GM23338 (cell line): ENCODE results near the gene DVL1. TPM values are rescaled to one million over a fixed set of nuclear protein-coding genes. Genes with fewer than 3 reads are reported as not detected.

ENCODE experiments used
- ATAC-seq: fragments of 200-7000 bp; cut with Tn5 transposase; 3 replicates; pipeline ENCODE4 v1.9.1; 2020
- DNase-seq: peaks from one replicate; pipeline ENCODE4 v3.0.0-alpha.2; 2015; ENCODE audit warnings: low spot score
- H2AFZ ChIP-seq: fragments of 200-600 bp; sonication (generic); 2 replicates; pipeline ENCODE4 v1.8.0; 2016; ENCODE audit warnings: antibody characterized with exemption, mild to moderate bottlenecking, moderate library complexity
- H3F3A ChIP-seq: fragments of 200-600 bp; sonication (generic); replicated peaks from 2 replicates; pipeline ENCODE4 v1.8.0; 2017; ENCODE audit warnings: antibody characterized with exemption, mixed run types, low read depth
- H3K27ac ChIP-seq: fragments of 200-600 bp; sonication (generic); 2 replicates; pipeline ENCODE4 v1.6.1; 2016; ENCODE audit warnings: low read depth
- H3K27me3 ChIP-seq: fragments of 200-600 bp; sonication (generic); 2 replicates; pipeline ENCODE4 v1.8.0; 2016; ENCODE audit warnings: mild to moderate bottlenecking, mixed run types, moderate library complexity; ENCODE audit not compliant: insufficient read depth
- H3K36me3 ChIP-seq: fragments of 200-600 bp; sonication (generic); 2 replicates; pipeline ENCODE4 v1.8.0; 2016; ENCODE audit warnings: mild to moderate bottlenecking; ENCODE audit not compliant: insufficient read depth
- H3K4me1 ChIP-seq: fragments of 200-600 bp; sonication (generic); 2 replicates; pipeline ENCODE4 v1.8.0; 2016; ENCODE audit warnings: mild to moderate bottlenecking, moderate library complexity; ENCODE audit not compliant: insufficient read depth
- H3K4me2 ChIP-seq: fragments of 200-600 bp; sonication (generic); 2 replicates; pipeline ENCODE4 v1.7.1; 2017; ENCODE audit warnings: mixed run types
- H3K4me3 ChIP-seq: fragments of 200-600 bp; sonication (generic); 2 replicates; pipeline ENCODE4 v1.6.1; 2016; ENCODE audit warnings: mixed run types
- H3K79me2 ChIP-seq: fragments of 200-600 bp; sonication (generic); replicated peaks from 2 replicates; pipeline ENCODE4 v1.8.0; 2017; ENCODE audit warnings: mild to moderate bottlenecking; ENCODE audit not compliant: insufficient read depth
- H3K9me2 ChIP-seq: fragments of 200-600 bp; sonication (generic); 2 replicates; pipeline ENCODE4 v1.8.0; 2017; ENCODE audit not compliant: insufficient read depth
- H4K20me1 ChIP-seq: fragments of 200-600 bp; sonication (generic); replicated peaks from 2 replicates; pipeline ENCODE4 v1.8.0; 2017; ENCODE audit warnings: mild to moderate bottlenecking; ENCODE audit not compliant: insufficient read depth
- H3K27ac Mint-ChIP-seq: 2 replicates; pipeline ENCODE4 v1.8.0; 2020; ENCODE audit warnings: inconsistent platforms, mild to moderate bottlenecking, moderate library complexity, mixed read lengths
- H3K27me3 Mint-ChIP-seq: 3 replicates; pipeline ENCODE4 v1.8.0; 2022; ENCODE audit warnings: low read depth, mild to moderate bottlenecking, moderate library complexity, mixed read lengths, inconsistent platforms; ENCODE audit not compliant: insufficient read depth, poor library complexity
- H3K36me3 Mint-ChIP-seq: 3 replicates; pipeline ENCODE4 v1.8.0; 2021; ENCODE audit warnings: low read depth, mild to moderate bottlenecking, inconsistent platforms, moderate library complexity, mixed read lengths
- H3K4me1 Mint-ChIP-seq: 3 replicates; pipeline ENCODE4 v1.8.0; 2020; ENCODE audit warnings: mild to moderate bottlenecking, inconsistent platforms, mixed read lengths
- H3K4me3 Mint-ChIP-seq: 3 replicates; pipeline ENCODE4 v1.8.0; 2021; ENCODE audit warnings: moderate library complexity, mild to moderate bottlenecking, inconsistent platforms, mixed read lengths
- H3K9me3 Mint-ChIP-seq: 3 replicates; pipeline ENCODE4 v1.8.0; 2020; ENCODE audit warnings: moderate library complexity, mild to moderate bottlenecking, inconsistent platforms, mixed read lengths
- CREB1 ChIP-seq: fragments of 250-450 bp; sonication (Bioruptor Pico); IDR thresholded peaks from 2 replicates; pipeline ENCODE4 v1.5.0; 2020; ENCODE audit warnings: low read depth, mild to moderate bottlenecking, moderate library complexity
- CTCF ChIP-seq, 2 experiments: fragments of 200-600 bp in 1 of 2; sonication (generic) in 1 of 2; conservative IDR thresholded peaks; 2 replicates each; pipeline versions ENCODE4 v1.5.1 to v1.6.1; 2016 to 2017; ENCODE audit warnings: antibody characterized with exemption in 2 of 2, low read depth in 2 of 2, mild to moderate bottlenecking in 2 of 2, moderate library complexity in 1 of 2
- ETS1 ChIP-seq: IDR thresholded peaks from 2 replicates; pipeline ENCODE4 v1.6.1; 2016; ENCODE audit warnings: antibody characterized with exemption
- EZH2 ChIP-seq: fragments of 200-600 bp; sonication (generic); IDR thresholded peaks from one replicate; pipeline ENCODE4 v1.8.0; 2017; ENCODE audit warnings: antibody characterized with exemption, mild to moderate bottlenecking, low read depth; ENCODE audit not compliant: unreplicated experiment
- EZH2phosphoT487 ChIP-seq: fragments of 200-600 bp; sonication (generic); IDR thresholded peaks from one replicate; pipeline ENCODE4 v1.8.1; 2018; ENCODE audit warnings: antibody characterized with exemption; ENCODE audit not compliant: unreplicated experiment
- JUNB ChIP-seq: IDR thresholded peaks from one replicate; pipeline ENCODE4 v1.6.1; 2016; ENCODE audit warnings: antibody characterized with exemption; ENCODE audit not compliant: unreplicated experiment
- NANOG ChIP-seq: IDR thresholded peaks from 2 replicates; pipeline ENCODE4 v1.6.1; 2016; ENCODE audit warnings: antibody characterized with exemption, borderline replicate concordance
- POLR2AphosphoS5 ChIP-seq: IDR thresholded peaks from 2 replicates; pipeline ENCODE4 v1.6.1; 2016; ENCODE audit warnings: antibody characterized with exemption, low read depth
- REST ChIP-seq: IDR thresholded peaks from one replicate; pipeline ENCODE4 v1.6.1; 2018; ENCODE audit warnings: antibody characterized with exemption; ENCODE audit not compliant: unreplicated experiment
- STAT1 ChIP-seq: IDR thresholded peaks from one replicate; pipeline ENCODE4 v1.6.1; 2016; ENCODE audit warnings: antibody characterized with exemption; ENCODE audit not compliant: unreplicated experiment
- ZNF114 ChIP-seq: fragments of 250-450 bp; sonication (Bioruptor Pico); IDR thresholded peaks from 2 replicates; pipeline ENCODE4 v1.5.0; 2020; ENCODE audit warnings: mild to moderate bottlenecking, moderate library complexity
- ZNF331 ChIP-seq: fragments of 250-450 bp; sonication (Bioruptor Pico); IDR thresholded peaks from 2 replicates; pipeline ENCODE4 v1.5.0; 2020; ENCODE audit warnings: low read depth, mild to moderate bottlenecking, moderate library complexity
- ZNF462 ChIP-seq: fragments of 250-450 bp; sonication (Bioruptor Pico); IDR thresholded peaks from 2 replicates; pipeline ENCODE4 v1.5.0; 2020; ENCODE audit warnings: mild to moderate bottlenecking, moderate library complexity
- polyA plus RNA-seq: library from polyadenylated mRNA; unstranded; fragments of >200 nt; fragmentation: Nextera tagmentation; extraction: Ambion mirVana; gene quantifications from 2 replicates; pipeline ENCODE4 v1.2.1, GENCODE V29; 2016
- total RNA-seq: library from RNA; depleted of rRNA; stranded (reverse); fragments of >200 nt; shearing (Covaris generic); gene quantifications from 2 replicates; pipeline ENCODE4 v1.2.3, GENCODE V29; 2014

Gene DVL1
- total and polyA plus RNA-seq, 2 experiments from 2014 or later, result 13.5 to 69.7 TPM

- Histone ChIP-seq H3F3A (peaks cover 7% of the 10 kb centered on the region), H3K36me3 (no peaks in the 10 kb centered on the region; the same call in 1 of the 2 replicates), H3K4me1 (peaks cover 5% of the 10 kb centered on the region; the same call in 1 of the 2 replicates), H3K4me3 (no peak overlapping the region), H3K9me2 (no peaks in the 10 kb centered on the region), H3K79me2 (0 out of 2 replicates have a peak, but pooled peaks cover 5% of the 10 kb centered on the region), H3K27ac (no peak overlapping the region), H2AFZ (no peak overlapping the region), H3K27me3 (no peaks in the 10 kb centered on the region), H3K4me2 (no peak overlapping the region), H4K20me1 (no peaks in the 10 kb centered on the region; the same call in 1 of the 2 replicates)
- peaks cover 18% of the 10 kb centered on the region; the same call in 2 of the 3 replicates for H3K36me3 Mint-ChIP-seq
- H3K4me1 Mint-ChIP-seq, result peaks cover 3% of the 10 kb centered on the region; the same call in 2 of the 3 replicates
- peaks cover 5% of the 10 kb centered on the region for H3K27me3 Mint-ChIP-seq
- no peak overlapping the region for H3K27ac Mint-ChIP-seq
- no peak for TF ChIP-seq POLR2AphosphoS5
- no peak for TF ChIP-seq EZH2
- no peak for TF ChIP-seq ETS1
- no peak for TF ChIP-seq ZNF331
- no peak for TF ChIP-seq REST
- TF ChIP-seq ZNF114 (CRISPR knock-in tag), result no peak
- no peak for TF ChIP-seq NANOG
- TF ChIP-seq ZNF462 (CRISPR knock-in tag), result no peak
- TF ChIP-seq EZH2phosphoT487, result no peak
- TF ChIP-seq JUNB, result no peak
- no peak for TF ChIP-seq CTCF (conservative IDR thresholded peaks at IDR 0.05; ENCODE audit: low read depth in 2 of 2)
- no peak for TF ChIP-seq STAT1
- TF ChIP-seq CREB1 (CRISPR knock-in tag), result no peak
- no peak for ATAC-seq
- no peak for DNase-seq
- no peak overlapping the region for H3K4me3 Mint-ChIP-seq
- no peaks in the 10 kb centered on the region; the same call in 2 of the 3 replicates for H3K9me3 Mint-ChIP-seq
These were observed 31.6 kb upstream of the DVL1 start for GRCh38 chr1:1380860-1381259.
